Erythroblast (primary cell): ENCODE results near the gene CMTM2.

Experiments
- DNase-seq, 2 experiments: peaks; one replicate each; lab custom pipeline; 2025; lab: John Stamatoyannopoulos, UW
- GATA1 ChIP-seq: IDR thresholded peaks from 2 replicates; pipeline ENCODE4 v1.6.1; 2011; ENCODE audit warnings: low read depth, mild to moderate bottlenecking, control low read depth, low read length, moderate library complexity
- POLR2A ChIP-seq: IDR thresholded peaks from 2 replicates; pipeline ENCODE4 v1.6.1; 2011; ENCODE audit warnings: mild to moderate bottlenecking, low read length

Gene CMTM2

GRCh38 chr16:66634527-66635196 lies 55.4 kb downstream of the CMTM2 start:
- no peak for DNase-seq
- TF ChIP-seq POLR2A, result no peak

- TF ChIP-seq POLR2A, result no peak
- no peak for TF ChIP-seq GATA1
Observed at GRCh38 chr16:66635406-66635805, 56.1 kb downstream of the CMTM2 start.

GRCh38 chr16:66636199-66636598 lies 56.9 kb downstream of the CMTM2 start:
- no peak for TF ChIP-seq GATA1
- no peak for TF ChIP-seq POLR2A
- no peak for DNase-seq

More at GRCh38 chr16:66635406-66635805, 56.1 kb downstream of the CMTM2 start:
- DNase-seq, result no peak

GRCh38 chr16:66637806-66638205 lies 58.5 kb downstream of the CMTM2 start:
- no peak for DNase-seq
- no peak for TF ChIP-seq POLR2A
- TF ChIP-seq GATA1, result no peak
